Gastroesophageal sphincter (tissue), 4 donors: Measurements from ENCODE around the gene RIPOR1. TPM values are rescaled to one million over a fixed set of nuclear protein-coding genes. Genes with fewer than 3 reads are reported as not detected.
"Not testable (repeated sequence)": the region's sequence is repeated elsewhere in the genome, so short reads cannot be mapped to it uniquely, and the experiment has no call there.

ENCODE experiments used
- ATAC-seq: fragments of 150-250 bp; one replicate; pipeline ENCODE4 v1.9.1; 2016; ENCODE audit warnings: mild to moderate bottlenecking, moderate library complexity
- H3K27ac ChIP-seq, 4 donors: fragments of 200-600 bp; sonication (generic) in 3 of 4; 1 replicate in 3 of 4; 2 replicates in 1 of 4; pipeline ENCODE4 v1.5.1; 2016 to 2019
- H3K27me3 ChIP-seq: fragments of 200-600 bp; sonication (generic); one replicate; pipeline ENCODE4 v1.5.1; 2019
- H3K36me3 ChIP-seq, 2 donors: fragments of 200-600 bp; sonication (generic); one replicate each; pipeline ENCODE4 v1.5.1; 2019; ENCODE audit warnings: control low read depth in 1 of 2
- H3K4me1 ChIP-seq, 3 donors: fragments of 200-600 bp; sonication (generic); 1 replicate in 2 of 3; 2 replicates in 1 of 3; pipeline ENCODE4 v1.5.1; 2016 to 2019; ENCODE audit warnings: control low read depth in 2 of 3
- H3K4me3 ChIP-seq, 2 donors: fragments of 200-600 bp; sonication (generic); one replicate each; pipeline ENCODE4 v1.5.1; 2019; ENCODE audit warnings: mild to moderate bottlenecking in 1 of 2, moderate library complexity in 1 of 2
- H3K9me3 ChIP-seq, 3 donors: fragments of 200-600 bp; sonication (generic); one replicate each; pipeline ENCODE4 v1.5.1; 2017 to 2019; ENCODE audit warnings: control low read depth in 2 of 3
- CTCF ChIP-seq, 4 experiments: fragments of 200-600 bp in 2 of 4; fragments of 450-650 bp in 2 of 4; sonication (generic) in 1 of 4; IDR thresholded peaks; one replicate each; pipeline ENCODE4 v1.5.1; 2017 to 2019; ENCODE audit warnings: antibody characterized with exemption in 4 of 4, mild to moderate bottlenecking in 2 of 4, moderate library complexity in 2 of 4
- EP300 ChIP-seq: sonication (generic); formaldehyde crosslinking; IDR thresholded peaks from one replicate; pipeline ENCODE4 v1.6.1; 2017; ENCODE audit warnings: antibody characterized with exemption, mild to moderate bottlenecking
- POLR2A ChIP-seq, 2 donors: fragments of 450-650 bp; IDR thresholded peaks; one replicate each; pipeline ENCODE4 v1.6.1; 2017; ENCODE audit warnings: antibody characterized with exemption in 2 of 2, mild to moderate bottlenecking in 2 of 2, moderate library complexity in 1 of 2
- POLR2AphosphoS5 ChIP-seq: sonication (generic); formaldehyde crosslinking; IDR thresholded peaks from one replicate; pipeline ENCODE4 v1.6.1; 2017; ENCODE audit warnings: antibody characterized with exemption
- WGBS, 2 donors: methylation state at CpG; one replicate each; pipeline ENCODE4 v1.1.5; 2018; ENCODE audit warnings: low coverage in 1 of 2; 5-methylcytosine and 5-hydroxymethylcytosine counted together
- total RNA-seq, 4 donors: library from RNA; depleted of rRNA; stranded (reverse); fragments of >200 nt; gene quantifications; one replicate each; pipeline ENCODE4 v1.1.0, GENCODE V29; 2016

The RIPOR1 gene
- total RNA-seq, 4 donors from 2014 or later, result 43.3 to 112 (median 64.9) TPM

- WGBS, 2 donors, result 82 to 94% methylated on average over 3 of the region's 4 CpGs
- no peak for ATAC-seq
- H3K4me1 ChIP-seq, result peaks cover 0 to 2% (median 0%) of the 10 kb centered on the region in 3 donors
Observed at GRCh38 chr16:67509016-67509415, 19.6 kb upstream of the RIPOR1 start.

GRCh38 chr16:67513892-67514291 is 14.7 kb upstream of the RIPOR1 start:
- H3K27ac ChIP-seq, H3K9me3 ChIP-seq, H3K4me1 ChIP-seq, H3K36me3 ChIP-seq, ATAC-seq, H3K27me3 ChIP-seq, H3K4me3 ChIP-seq: not testable (repeated sequence)
- WGBS, 2 donors, result 100% methylated on average over 1 of the region's 1 CpG; no CpG with 5 or more reads in 1 of the 2 donors

More at GRCh38 chr16:67509016-67509415, 19.6 kb upstream of the RIPOR1 start:
- no peak overlapping the region for H3K27ac ChIP-seq
- H3K9me3 ChIP-seq, result no peaks in the 10 kb centered on the region
- H3K27me3 ChIP-seq, result no peaks in the 10 kb centered on the region
- no peak overlapping the region for H3K4me3 ChIP-seq
- TF ChIP-seq CTCF (IDR thresholded peaks at IDR 0.05) (no peak), POLR2A (IDR thresholded peaks at IDR 0.05) (no peak), POLR2AphosphoS5 (no peak), EP300 (no peak)
- no peaks in the 10 kb centered on the region for H3K36me3 ChIP-seq

- WGBS, 2 donors, result 8 to 29% methylated on average over 7 to 8 of the region's 8 CpGs
- TF ChIP-seq CTCF (IDR thresholded peaks at IDR 0.05), result peak in 3 of 4 experiments; percentile 48 to 67 (median 62)
- TF ChIP-seq POLR2A (IDR thresholded peaks at IDR 0.05), result no peak
- H3K27me3 ChIP-seq, result no peaks in the 10 kb centered on the region
- H3K4me1 ChIP-seq, result peaks cover 0 to 4% (median 0%) of the 10 kb centered on the region in 3 donors
- H3K4me3 ChIP-seq, result no peak overlapping the region
- no peak overlapping the region for H3K27ac ChIP-seq
- no peaks in the 10 kb centered on the region for H3K9me3 ChIP-seq
- no peaks in the 10 kb centered on the region for H3K36me3 ChIP-seq
- peak; percentile 61 for ATAC-seq
Observed at GRCh38 chr16:67514382-67514828, 14.2 kb upstream of the RIPOR1 start.

- 58 to 64% methylated on average over 5 to 8 of the region's 12 CpGs for WGBS, 2 donors
- Histone ChIP-seq H3K4me1 (peaks cover 0 to 8% (median under 1%) of the 10 kb centered on the region in 3 donors), H3K27me3 (no peaks in the 10 kb centered on the region), H3K4me3 (no peak overlapping the region), H3K27ac (peak overlapping the region in 1 of 4 donors; percentile 8), H3K9me3 (no peaks in the 10 kb centered on the region), H3K36me3 (no peaks in the 10 kb centered on the region)
- no peak for ATAC-seq
- TF ChIP-seq POLR2A (IDR thresholded peaks at IDR 0.05) (no peak), CTCF (IDR thresholded peaks at IDR 0.05) (no peak), POLR2AphosphoS5 (no peak), EP300 (no peak)
Observed at GRCh38 chr16:67516296-67517154, 12.1 kb upstream of the RIPOR1 start.

GRCh38 chr16:67517155-67517445 is 11.5 kb upstream of the RIPOR1 start:
- WGBS, 2 donors, result 72 to 79% methylated on average over 3 of the region's 3 CpGs
- no peaks in the 10 kb centered on the region for H3K36me3 ChIP-seq
- H3K4me1 ChIP-seq, result peaks cover 0 to 14% (median 4%) of the 10 kb centered on the region in 3 donors
- H3K27ac ChIP-seq, result no peak overlapping the region
- no peaks in the 10 kb centered on the region for H3K27me3 ChIP-seq
- no peak overlapping the region for H3K4me3 ChIP-seq
- TF ChIP-seq CTCF (IDR thresholded peaks at IDR 0.05) (no peak), POLR2AphosphoS5 (no peak), POLR2A (IDR thresholded peaks at IDR 0.05) (no peak), EP300 (no peak)
- no peaks in the 10 kb centered on the region for H3K9me3 ChIP-seq
- no peak for ATAC-seq
